K562 (cell line): ENCODE results near the gene CTDSP2. TPM values are rescaled to one million over a fixed set of nuclear protein-coding genes. Genes with fewer than 3 reads are reported as not detected.

Source experiments
- ATF1 ChIP-seq, 2 experiments: fragments of 450-650 bp in 1 of 2; IDR thresholded peaks; 2 replicates each; pipeline ENCODE4 v1.6.1; 2016; ENCODE audit warnings: missing compliant biosample characterization in 1 of 2, missing genetic modification characterization in 1 of 2
- BRCA1 ChIP-seq, 2 experiments: fragments of 450-650 bp in 1 of 2; sonication (generic) in 1 of 2; formaldehyde crosslinking in 1 of 2; IDR thresholded peaks; 2 replicates each; pipeline versions ENCODE4 v1.5.0 to v1.6.1; 2017 to 2020; ENCODE audit warnings: mild to moderate bottlenecking in 1 of 2, missing genetic modification reagents in 1 of 2
- CHD4 ChIP-seq: fragments of 200-600 bp; sonication (generic); IDR thresholded peaks from 3 replicates; pipeline ENCODE4 v1.6.1; 2012; ENCODE audit warnings: low read depth, mild to moderate bottlenecking, mixed read lengths, low read length, inconsistent platforms; ENCODE audit not compliant: insufficient read depth, insufficient replicate concordance, poor library complexity, severe bottlenecking
- CREB1 ChIP-seq, 2 experiments: sonication (generic) in 1 of 2; formaldehyde crosslinking in 1 of 2; IDR thresholded peaks; 2 replicates each; pipeline versions ENCODE4 v1.6.1 to v1.8.0; 2012 to 2022; ENCODE audit warnings: inconsistent platforms in 1 of 2, mild to moderate bottlenecking in 1 of 2, missing genetic modification reagents in 1 of 2, moderate library complexity in 1 of 2
- DPF2 ChIP-seq: fragments of 450-650 bp; IDR thresholded peaks from 2 replicates; pipeline ENCODE4 v1.6.1; 2016
- HNRNPL ChIP-seq: fragments of 200-400 bp; formaldehyde crosslinking; IDR thresholded peaks from 2 replicates; pipeline ENCODE4 v1.6.1; 2017; ENCODE audit warnings: low read depth, mild to moderate bottlenecking, low read length
- ILF3 ChIP-seq: fragments of 450-650 bp; IDR thresholded peaks from 2 replicates; pipeline ENCODE4 v1.6.1; 2018; ENCODE audit warnings: antibody characterized with exemption, mild to moderate bottlenecking, moderate library complexity, borderline replicate concordance
- KDM4B ChIP-seq, 2 experiments: fragments of 450-650 bp in 1 of 2; sonication (generic) in 1 of 2; IDR thresholded peaks; 2 replicates each; pipeline ENCODE4 v1.6.1; 2016 to 2017; ENCODE audit warnings: borderline replicate concordance in 2 of 2, antibody characterized with exemption in 1 of 2, low read depth in 1 of 2, mild to moderate bottlenecking in 1 of 2
- KLF16 ChIP-seq: IDR thresholded peaks from 2 replicates; pipeline ENCODE4 v1.6.1; 2016; ENCODE audit warnings: antibody characterized with exemption
- NCOA2 ChIP-seq, 2 experiments: fragments of 450-650 bp; IDR thresholded peaks; 2 replicates each; pipeline ENCODE4 v1.6.1; 2018; ENCODE audit warnings: mild to moderate bottlenecking in 2 of 2, moderate library complexity in 1 of 2; ENCODE audit not compliant: partially characterized antibody in 2 of 2
- PRPF4 ChIP-seq: fragments of 200-400 bp; formaldehyde crosslinking; IDR thresholded peaks from one replicate; pipeline ENCODE4 v1.6.1; 2017; ENCODE audit warnings: low read length, low read depth, mild to moderate bottlenecking; ENCODE audit not compliant: insufficient read depth, poor library complexity, severe bottlenecking
- SAFB ChIP-seq: fragments of 200-400 bp; formaldehyde crosslinking; IDR thresholded peaks from 2 replicates; pipeline ENCODE4 v1.6.1; 2017; ENCODE audit warnings: low read depth, low read length, borderline replicate concordance
- SOX6 ChIP-seq: fragments of 450-650 bp; IDR thresholded peaks from 2 replicates; pipeline ENCODE4 v1.6.1; 2014; ENCODE audit warnings: mild to moderate bottlenecking
- TRIM28 ChIP-seq: fragments of 450-650 bp; IDR thresholded peaks from 2 replicates; pipeline ENCODE4 v1.6.1; 2017
- ZNF134 ChIP-seq: fragments of 250-450 bp; sonication (Bioruptor Pico); conservative IDR thresholded peaks from 2 replicates; pipeline ENCODE4 v1.4.0; 2020
- ZNF507 ChIP-seq: conservative IDR thresholded peaks from 2 replicates; pipeline ENCODE4 v1.6.1; 2017; ENCODE audit warnings: missing genetic modification characterization, missing compliant biosample characterization
- ZNF584 ChIP-seq: fragments of 200-800 bp; sonication (Bioruptor generic); IDR thresholded peaks from 2 replicates; pipeline ENCODE4 v1.6.1; 2016; ENCODE audit warnings: low read depth, mild to moderate bottlenecking, missing genetic modification characterization, missing compliant biosample characterization
- ZNF699 ChIP-seq: fragments of 250-450 bp; sonication (Bioruptor Pico); IDR thresholded peaks from 2 replicates; pipeline ENCODE4 v1.8.0; 2021; ENCODE audit warnings: mild to moderate bottlenecking, moderate library complexity; ENCODE audit not compliant: insufficient replicate concordance
- polyA plus RNA-seq, 8 experiments: library from polyadenylated mRNA; depleted of rRNA in 4 of 8; stranded (reverse) in 5 of 8; unstranded in 3 of 8; fragments of >200 nt; fragmentation: Nextera tagmentation in 2 of 8; fragmentation: Illumina TruSeq in 1 of 8; extraction: Ambion mirVana in 2 of 8; extraction: Trizol in 1 of 8; gene quantifications; 2 replicates each; pipeline versions ENCODE4 v1.2.1 to v1.2.3, GENCODE V29; 2011 to 2014; ENCODE audit warnings: inconsistent platforms in 1 of 8, missing spikeins in 1 of 8
- total RNA-seq, 7 experiments: library from RNA; depleted of rRNA in 6 of 7; stranded (reverse); fragments of >200 nt in 6 of 7; fragmentation: Illumina TruSeq in 2 of 7; extraction: Trizol in 2 of 7; gene quantifications; 2 replicates each; pipeline versions ENCODE4 v1.2.1 to v1.2.3, GENCODE V29; 2011 to 2021; ENCODE audit warnings: low replicate concordance in 1 of 7
- TF ChIP-seq, protein P1 (sequence below): fragments of 250-450 bp; sonication (Bioruptor Pico); IDR thresholded peaks from 2 replicates; pipeline ENCODE4 v1.5.0; 2021; ENCODE audit warnings: mild to moderate bottlenecking, borderline replicate concordance
- TF ChIP-seq, protein P2 (sequence below): fragments of 200-400 bp; formaldehyde crosslinking; IDR thresholded peaks from 2 replicates; pipeline ENCODE4 v1.6.1; 2017; ENCODE audit warnings: mild to moderate bottlenecking, low read depth, low read length, moderate library complexity
- TF ChIP-seq, protein P3 (sequence below): fragments of 450-650 bp; IDR thresholded peaks from 2 replicates; pipeline ENCODE4 v1.6.1; 2016; ENCODE audit warnings: mild to moderate bottlenecking

The CTDSP2 gene
- total and polyA plus RNA-seq, 9 of the 15 experiments (the other 6 are each of a cell fraction or from before 2014, with no cell fraction given), result 20.4 to 108 (median 47.7) TPM

DNA sequence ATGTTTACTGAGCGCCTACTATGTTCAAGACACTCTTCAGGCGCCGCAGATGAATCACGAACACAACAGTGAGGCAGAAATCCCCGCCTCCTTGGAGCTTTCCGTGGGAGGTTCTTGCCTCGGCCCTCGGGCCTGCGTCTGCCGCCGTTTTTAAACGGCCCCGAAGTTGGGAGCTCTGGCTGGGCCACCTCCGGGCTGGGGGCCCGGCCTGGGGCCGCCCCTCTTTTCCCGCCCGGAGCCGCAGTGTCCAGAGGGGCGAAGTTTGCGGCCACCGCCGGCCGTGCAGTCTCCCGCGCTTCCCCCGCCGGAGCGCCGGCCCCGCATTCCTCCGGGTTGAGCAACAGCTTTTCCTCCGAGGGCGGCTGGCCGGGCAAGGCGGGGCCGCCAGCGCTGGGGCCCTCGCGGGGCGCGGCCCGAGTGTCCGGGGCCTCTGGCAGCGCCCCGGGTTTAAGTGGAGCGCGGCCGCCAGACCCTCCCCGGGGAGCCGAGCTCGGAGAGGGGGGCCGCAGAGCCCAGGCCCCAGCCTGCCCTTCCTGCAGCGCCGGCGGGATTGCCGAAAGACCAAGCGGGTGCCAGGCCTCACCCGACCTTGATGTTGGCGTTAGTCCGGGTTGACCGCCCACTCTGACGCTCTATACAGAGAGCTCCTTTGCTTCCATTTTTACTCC lies 18.7 kb upstream of the CTDSP2 start (continued):
- TF ChIP-seq NCOA2 (IDR thresholded peaks at IDR 0.05; ENCODE audit: partially characterized antibody in 2 of 2) (no peak), KDM4B (IDR thresholded peaks at IDR 0.05; ENCODE audit: borderline replicate concordance in 2 of 2, low read depth in 1 of 2) (no peak), ZNF134 (CRISPR knock-in tag) (no peak), ATF1 (CRISPR knock-in tag; IDR thresholded peaks at IDR 0.05) (no peak), ATF1 (tag; IDR thresholded peaks at IDR 0.05) (0 out of 2 replicates have a peak, but pooled peaks have one; percentile 39), TRIM28 (no peak), ZNF699 (CRISPR knock-in tag) (no peak), ZNF507 (no peak), KLF16 (no peak), DPF2 (no peak), HNRNPL (0 out of 2 replicates have a peak, but pooled peaks have one; percentile 19), CHD4 (no peak), ZNF584 (CRISPR knock-in tag) (no peak), CREB1 (IDR thresholded peaks at IDR 0.05) (no peak; the same call in 1 of the 2 replicates), CREB1 (CRISPR knock-in tag; IDR thresholded peaks at IDR 0.05) (no peak), ILF3 (no peak), BRCA1 (IDR thresholded peaks at IDR 0.05) (no peak), BRCA1 (CRISPR knock-in tag; IDR thresholded peaks at IDR 0.05) (no peak), PRPF4 (no peak), SAFB (no peak), SOX6 (0 out of 2 replicates have a peak, but pooled peaks have one; percentile 16)
- TF ChIP-seq, protein P1, sequence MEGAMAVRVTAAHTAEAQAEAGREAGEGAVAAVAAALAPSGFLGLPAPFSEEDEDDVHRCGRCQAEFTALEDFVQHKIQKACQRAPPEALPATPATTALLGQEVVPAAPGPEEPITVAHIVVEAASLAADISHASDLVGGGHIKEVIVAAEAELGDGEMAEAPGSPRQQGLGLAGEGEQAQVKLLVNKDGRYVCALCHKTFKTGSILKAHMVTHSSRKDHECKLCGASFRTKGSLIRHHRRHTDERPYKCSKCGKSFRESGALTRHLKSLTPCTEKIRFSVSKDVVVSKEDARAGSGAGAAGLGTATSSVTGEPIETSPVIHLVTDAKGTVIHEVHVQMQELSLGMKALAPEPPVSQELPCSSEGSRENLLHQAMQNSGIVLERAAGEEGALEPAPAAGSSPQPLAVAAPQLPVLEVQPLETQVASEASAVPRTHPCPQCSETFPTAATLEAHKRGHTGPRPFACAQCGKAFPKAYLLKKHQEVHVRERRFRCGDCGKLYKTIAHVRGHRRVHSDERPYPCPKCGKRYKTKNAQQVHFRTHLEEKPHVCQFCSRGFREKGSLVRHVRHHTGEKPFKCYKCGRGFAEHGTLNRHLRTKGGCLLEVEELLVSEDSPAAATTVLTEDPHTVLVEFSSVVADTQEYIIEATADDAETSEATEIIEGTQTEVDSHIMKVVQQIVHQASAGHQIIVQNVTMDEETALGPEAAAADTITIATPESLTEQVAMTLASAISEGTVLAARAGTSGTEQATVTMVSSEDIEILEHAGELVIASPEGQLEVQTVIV, result no peak
- TF ChIP-seq, protein P2, sequence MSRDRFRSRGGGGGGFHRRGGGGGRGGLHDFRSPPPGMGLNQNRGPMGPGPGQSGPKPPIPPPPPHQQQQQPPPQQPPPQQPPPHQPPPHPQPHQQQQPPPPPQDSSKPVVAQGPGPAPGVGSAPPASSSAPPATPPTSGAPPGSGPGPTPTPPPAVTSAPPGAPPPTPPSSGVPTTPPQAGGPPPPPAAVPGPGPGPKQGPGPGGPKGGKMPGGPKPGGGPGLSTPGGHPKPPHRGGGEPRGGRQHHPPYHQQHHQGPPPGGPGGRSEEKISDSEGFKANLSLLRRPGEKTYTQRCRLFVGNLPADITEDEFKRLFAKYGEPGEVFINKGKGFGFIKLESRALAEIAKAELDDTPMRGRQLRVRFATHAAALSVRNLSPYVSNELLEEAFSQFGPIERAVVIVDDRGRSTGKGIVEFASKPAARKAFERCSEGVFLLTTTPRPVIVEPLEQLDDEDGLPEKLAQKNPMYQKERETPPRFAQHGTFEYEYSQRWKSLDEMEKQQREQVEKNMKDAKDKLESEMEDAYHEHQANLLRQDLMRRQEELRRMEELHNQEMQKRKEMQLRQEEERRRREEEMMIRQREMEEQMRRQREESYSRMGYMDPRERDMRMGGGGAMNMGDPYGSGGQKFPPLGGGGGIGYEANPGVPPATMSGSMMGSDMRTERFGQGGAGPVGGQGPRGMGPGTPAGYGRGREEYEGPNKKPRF, result no peak
- TF ChIP-seq, protein P3, sequence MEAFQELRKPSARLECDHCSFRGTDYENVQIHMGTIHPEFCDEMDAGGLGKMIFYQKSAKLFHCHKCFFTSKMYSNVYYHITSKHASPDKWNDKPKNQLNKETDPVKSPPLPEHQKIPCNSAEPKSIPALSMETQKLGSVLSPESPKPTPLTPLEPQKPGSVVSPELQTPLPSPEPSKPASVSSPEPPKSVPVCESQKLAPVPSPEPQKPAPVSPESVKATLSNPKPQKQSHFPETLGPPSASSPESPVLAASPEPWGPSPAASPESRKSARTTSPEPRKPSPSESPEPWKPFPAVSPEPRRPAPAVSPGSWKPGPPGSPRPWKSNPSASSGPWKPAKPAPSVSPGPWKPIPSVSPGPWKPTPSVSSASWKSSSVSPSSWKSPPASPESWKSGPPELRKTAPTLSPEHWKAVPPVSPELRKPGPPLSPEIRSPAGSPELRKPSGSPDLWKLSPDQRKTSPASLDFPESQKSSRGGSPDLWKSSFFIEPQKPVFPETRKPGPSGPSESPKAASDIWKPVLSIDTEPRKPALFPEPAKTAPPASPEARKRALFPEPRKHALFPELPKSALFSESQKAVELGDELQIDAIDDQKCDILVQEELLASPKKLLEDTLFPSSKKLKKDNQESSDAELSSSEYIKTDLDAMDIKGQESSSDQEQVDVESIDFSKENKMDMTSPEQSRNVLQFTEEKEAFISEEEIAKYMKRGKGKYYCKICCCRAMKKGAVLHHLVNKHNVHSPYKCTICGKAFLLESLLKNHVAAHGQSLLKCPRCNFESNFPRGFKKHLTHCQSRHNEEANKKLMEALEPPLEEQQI, result no peak
